Keratinocyte (primary cell): ENCODE results near the gene OSMR. TPM values are rescaled to one million over a fixed set of nuclear protein-coding genes. Genes with fewer than 3 reads are reported as not detected.

Source experiments
- DNase-seq: peaks from one replicate; pipeline ENCODE4 v3.0.0-alpha.2; 2011; ENCODE audit warnings: low read depth, missing footprints, low spot score
- FAIRE-seq: peaks from 2 replicates; lab custom pipeline; 2011; peaks lifted over from hg19 to GRCh38; lab: Jason Lieb, UNC
- H2AFZ ChIP-seq: 2 replicates; pipeline ENCODE4 v1.6.0; 2012; ENCODE audit warnings: low read length, control low read depth, inconsistent platforms; ENCODE audit not compliant: control insufficient read depth
- H3K27ac ChIP-seq: 2 replicates; pipeline ENCODE4 v1.5.1; 2011; ENCODE audit warnings: low read length; ENCODE audit not compliant: control insufficient read depth, insufficient read depth
- H3K27me3 ChIP-seq: 3 replicates; pipeline ENCODE4 v1.6.0; 2011; ENCODE audit warnings: low read length; ENCODE audit not compliant: control insufficient read depth, insufficient read depth; ENCODE audit errors: extremely low read depth
- H3K36me3 ChIP-seq, 2 experiments: 2 replicates in 1 of 2; 3 replicates in 1 of 2; pipeline ENCODE4 v1.5.1; 2011; ENCODE audit warnings: low read length in 2 of 2, mild to moderate bottlenecking in 1 of 2; ENCODE audit not compliant: control insufficient read depth in 2 of 2, insufficient read depth in 2 of 2; ENCODE audit errors: extremely low read depth in 1 of 2
- H3K4me1 ChIP-seq: 3 replicates; pipeline ENCODE4 v1.5.1; 2011; ENCODE audit warnings: low read length; ENCODE audit not compliant: control insufficient read depth, insufficient read depth; ENCODE audit errors: extremely low read depth
- H3K4me2 ChIP-seq: 3 replicates; pipeline ENCODE4 v1.6.0; 2011; ENCODE audit warnings: low read depth, low read length; ENCODE audit not compliant: control insufficient read depth, insufficient read depth; ENCODE audit errors: extremely low read depth
- H3K4me3 ChIP-seq, 3 experiments: fragments of 200-600 bp in 1 of 3; sonication (generic) in 1 of 3; 2 replicates in 2 of 3; 3 replicates in 1 of 3; pipeline ENCODE4 v1.5.1; 2011 to 2016; ENCODE audit warnings: low read length in 3 of 3, mild to moderate bottlenecking in 3 of 3, control low read depth in 2 of 3, inconsistent platforms in 1 of 3, low read depth in 1 of 3, mixed read lengths in 1 of 3, mixed run types in 1 of 3, moderate library complexity in 1 of 3; ENCODE audit not compliant: control insufficient read depth in 2 of 3, insufficient read depth in 2 of 3; ENCODE audit errors: extremely low read depth in 1 of 3
- H3K79me2 ChIP-seq: 2 replicates; pipeline ENCODE4 v1.6.0; 2012; ENCODE audit warnings: low read length; ENCODE audit not compliant: control insufficient read depth, insufficient read depth
- H3K9ac ChIP-seq: 3 replicates; pipeline ENCODE4 v1.6.0; 2011; ENCODE audit warnings: low read length; ENCODE audit not compliant: control insufficient read depth, insufficient read depth; ENCODE audit errors: extremely low read depth
- H3K9me1 ChIP-seq: 3 replicates; pipeline ENCODE4 v1.6.0; 2011; ENCODE audit warnings: low read length; ENCODE audit not compliant: control insufficient read depth, insufficient read depth; ENCODE audit errors: extremely low read depth
- H3K9me3 ChIP-seq: 2 replicates; pipeline ENCODE4 v1.5.1; 2012; ENCODE audit warnings: low read depth, low read length; ENCODE audit not compliant: control insufficient read depth
- H4K20me1 ChIP-seq: 3 replicates; pipeline ENCODE4 v1.6.0; 2011; ENCODE audit warnings: low read length; ENCODE audit not compliant: control insufficient read depth, insufficient read depth; ENCODE audit errors: extremely low read depth
- CTCF ChIP-seq, 3 experiments: IDR thresholded peaks in 1 of 3; conservative IDR thresholded peaks in 1 of 3; optimal IDR thresholded peaks in 1 of 3; 2 replicates in 2 of 3; 3 replicates in 1 of 3; pipeline versions ENCODE3 to v1.5.1; 2011; ENCODE audit warnings: low read length in 3 of 3, mild to moderate bottlenecking in 3 of 3, moderate library complexity in 2 of 3, control low read depth in 1 of 3, inconsistent platforms in 1 of 3; ENCODE audit not compliant: insufficient read depth in 2 of 3; ENCODE audit errors: extremely low read depth in 1 of 3
- EZH2 ChIP-seq: IDR thresholded peaks from one replicate; pipeline ENCODE4 v1.6.1; 2012; ENCODE audit warnings: inconsistent platforms, mild to moderate bottlenecking, low read length, moderate library complexity
- dilution Hi-C: fragments of 300-500 bp; cut with MboI; formaldehyde crosslinking; loops from one replicate; pipeline ENCODE4 v1.7.0; 2020; ENCODE audit warnings: low sequenced_read_pairs; ENCODE audit not compliant: extremely low pct_ligation_motif_present
- polyA plus RNA-seq, 5 experiments: library from polyadenylated mRNA; depleted of rRNA in 3 of 5; stranded (reverse) in 3 of 5; stranded (forward) in 1 of 5; unstranded in 1 of 5; fragments of >200 nt; gene quantifications; 1 replicate in 1 of 5; 2 replicates in 3 of 5; 3 replicates in 1 of 5; pipeline versions ENCODE4 v1.2.1 to v1.2.3, GENCODE V29; 2011 to 2012; ENCODE audit warnings: missing spikeins in 2 of 5, low read depth in 1 of 5, low replicate concordance in 1 of 5

Gene OSMR
- polyA plus RNA-seq, 1 donor (not counting 4 experiments of a cell fraction or from before 2014, with no cell fraction given) = 43.8 TPM

GRCh38 chr5:38896760-38897159 lies 50.9 kb downstream of the OSMR start:
- no peak overlapping the region for H3K9ac ChIP-seq
- H3K4me2 ChIP-seq = no peak overlapping the region
- TF ChIP-seq CTCF (optimal IDR thresholded peaks at IDR 0.05 in 1 of 3, IDR thresholded peaks at IDR 0.05 in 1 of 3, conservative IDR thresholded peaks at IDR 0.05 in 1 of 3; ENCODE audit: extremely low read depth in 1 of 3, insufficient read depth in 2 of 3, low read length in 3 of 3) = no peak
- TF ChIP-seq EZH2 = no peak
- DNase-seq = no peak
- dilution Hi-C loops = no loop called here
- H3K36me3 ChIP-seq = peaks cover 7 to 8% of the 10 kb centered on the region in 2 experiments
- H2AFZ ChIP-seq = no peak overlapping the region
- H3K27ac ChIP-seq = no peak overlapping the region
- H3K9me1 ChIP-seq = peaks cover 2% of the 10 kb centered on the region
- no peak for FAIRE-seq
- no peak overlapping the region for H3K4me3 ChIP-seq
- no peaks in the 10 kb centered on the region for H4K20me1 ChIP-seq
- no peaks in the 10 kb centered on the region for H3K27me3 ChIP-seq
- H3K9me3 ChIP-seq = no peaks in the 10 kb centered on the region
- H3K4me1 ChIP-seq = no peaks in the 10 kb centered on the region
- H3K79me2 ChIP-seq = no peaks in the 10 kb centered on the region

GRCh38 chr5:38899936-38900335 lies 54.1 kb downstream of the OSMR start:
- Histone ChIP-seq H3K79me2 (no peaks in the 10 kb centered on the region), H3K9ac (no peak overlapping the region), H3K4me2 (no peak overlapping the region), H4K20me1 (no peaks in the 10 kb centered on the region), H3K4me1 (no peaks in the 10 kb centered on the region), H3K9me1 (peaks cover 2% of the 10 kb centered on the region), H3K27ac (no peak overlapping the region), H3K36me3 (peaks cover 20 to 23% of the 10 kb centered on the region in 2 experiments), H3K4me3 (no peak overlapping the region), H3K27me3 (no peaks in the 10 kb centered on the region), H2AFZ (no peak overlapping the region), H3K9me3 (no peaks in the 10 kb centered on the region)
- no peak for DNase-seq
- dilution Hi-C loops = no loop called here
- FAIRE-seq = no peak
- TF ChIP-seq EZH2 (no peak), CTCF (optimal IDR thresholded peaks at IDR 0.05 in 1 of 3, IDR thresholded peaks at IDR 0.05 in 1 of 3, conservative IDR thresholded peaks at IDR 0.05 in 1 of 3; ENCODE audit: extremely low read depth in 1 of 3, insufficient read depth in 2 of 3, low read length in 3 of 3) (no peak)
